Hematopoietic multipotent progenitor cell treated with erythropoietin and hydrocortisone succinate and interleukin-3 and kit ligand, for 6 days (in vitro differentiated cells): ENCODE data around the gene TMEM209.
"Not testable (repeated sequence)": the region's sequence is repeated elsewhere in the genome, so short reads cannot be mapped to it uniquely, and the experiment has no call there.

Source experiments
- DNase-seq: peaks from one replicate; pipeline ENCODE4 v3.0.0-alpha.2; 2015

TMEM209 gene

DNA sequence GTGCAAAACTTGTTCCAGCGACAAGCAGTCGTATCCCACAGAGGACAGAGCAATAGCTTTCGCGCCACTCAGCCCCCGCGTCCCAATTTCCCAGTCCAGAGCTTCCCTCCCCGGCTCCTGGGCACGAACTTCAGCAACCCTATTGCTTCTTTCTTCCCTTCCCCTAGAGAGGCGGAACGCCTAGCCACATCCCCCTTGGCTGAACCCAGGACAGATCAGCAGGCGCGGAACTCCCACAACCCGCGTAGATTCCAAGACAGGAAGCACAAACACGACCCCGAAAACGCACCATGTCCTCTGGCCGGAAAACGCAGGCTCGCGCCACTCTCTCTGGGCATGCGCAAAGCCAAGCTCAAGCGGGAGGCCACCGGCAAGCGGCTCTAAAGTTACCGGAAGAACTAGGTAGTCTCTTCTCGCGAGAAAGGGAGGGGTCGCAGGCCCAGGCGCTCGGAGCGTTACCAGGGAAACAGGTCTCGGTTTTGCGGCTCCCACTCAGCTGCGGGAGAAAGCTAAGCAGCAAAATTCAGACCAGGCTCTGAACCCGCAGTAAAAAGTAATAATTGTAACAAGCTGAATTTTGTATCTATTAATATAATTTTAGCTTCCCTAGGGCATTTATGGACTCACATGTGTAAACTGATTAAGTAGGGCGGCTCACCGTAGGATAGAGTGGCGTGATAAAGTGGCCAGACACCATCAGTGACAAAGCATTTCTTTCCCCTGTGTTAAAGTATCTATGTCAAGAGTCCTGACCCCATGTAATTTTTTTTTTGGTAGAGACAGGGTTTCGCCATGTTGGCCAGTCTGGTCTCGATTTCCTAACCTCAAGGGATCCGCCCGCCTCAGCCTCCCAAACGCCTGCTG is at the start of gene TMEM209:
Gene TMEM209 (minus strand): TSS at position 323 of the 864 bp plus-strand sequence. CDS start 31 bp downstream, at position 292.
- DNase-seq: peak; percentile 99

DNA sequence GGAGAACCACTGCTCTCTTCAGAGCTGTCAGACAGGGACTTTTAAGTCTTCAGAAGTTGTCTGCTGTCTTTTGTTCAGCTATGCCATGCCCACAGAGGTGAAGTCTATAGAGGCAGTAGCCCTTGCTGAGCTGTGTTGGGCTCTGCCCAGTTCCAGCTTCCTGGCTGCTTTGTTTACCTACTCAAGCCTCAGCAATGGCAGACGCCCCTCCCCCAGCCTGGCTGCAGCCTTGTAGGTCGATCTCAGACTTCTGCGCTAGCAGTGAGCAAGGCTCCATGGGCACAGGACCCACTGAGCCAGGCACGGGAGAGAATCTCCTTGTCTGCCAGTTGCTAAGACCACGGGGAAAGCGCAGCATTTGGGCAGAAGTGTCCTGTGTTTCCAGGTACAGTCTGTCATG is 49.3 kb upstream of the TMEM209 start:
- DNase-seq: no peak

DNA sequence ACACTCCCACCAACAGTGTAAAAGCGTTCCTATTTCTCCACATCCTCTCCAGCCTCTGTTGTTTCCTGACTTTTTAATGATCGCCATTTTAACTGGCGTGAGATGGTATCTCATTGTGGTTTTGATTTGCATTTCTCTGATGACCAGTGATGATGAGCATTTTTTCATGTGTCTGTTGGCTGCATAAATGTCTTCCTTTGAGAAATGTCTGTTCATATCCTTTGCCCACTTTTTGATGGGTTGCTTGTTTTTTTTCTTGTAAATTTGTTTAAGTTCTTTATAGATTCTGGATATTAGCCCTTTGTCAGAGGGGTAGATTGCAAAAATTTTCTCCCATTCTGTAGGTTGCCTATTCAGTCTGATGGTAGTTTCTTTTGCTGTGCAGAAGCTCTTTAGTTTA is 44.4 kb upstream of the TMEM209 start:
- DNase-seq: not testable (repeated sequence)

DNA sequence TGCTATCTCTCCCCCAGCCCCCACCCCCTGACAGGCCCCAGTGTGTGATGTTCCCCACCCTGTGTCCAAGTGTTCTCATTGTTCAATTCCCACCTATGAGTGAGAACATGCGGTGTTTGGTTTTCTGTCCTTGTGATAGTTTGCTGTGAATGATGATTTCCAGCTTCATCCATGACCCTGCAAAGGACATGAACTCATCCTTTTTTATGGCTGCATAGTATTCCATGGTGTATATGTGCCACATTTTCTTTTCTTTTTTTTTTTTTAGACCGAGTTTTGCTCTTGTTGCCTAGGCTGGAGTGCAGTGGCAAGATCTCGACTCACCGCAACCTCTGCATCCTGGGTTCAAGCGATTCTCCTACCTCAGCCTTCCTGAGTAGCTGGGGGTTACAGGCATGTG is 43.6 kb upstream of the TMEM209 start:
- not testable (repeated sequence) for DNase-seq

DNA sequence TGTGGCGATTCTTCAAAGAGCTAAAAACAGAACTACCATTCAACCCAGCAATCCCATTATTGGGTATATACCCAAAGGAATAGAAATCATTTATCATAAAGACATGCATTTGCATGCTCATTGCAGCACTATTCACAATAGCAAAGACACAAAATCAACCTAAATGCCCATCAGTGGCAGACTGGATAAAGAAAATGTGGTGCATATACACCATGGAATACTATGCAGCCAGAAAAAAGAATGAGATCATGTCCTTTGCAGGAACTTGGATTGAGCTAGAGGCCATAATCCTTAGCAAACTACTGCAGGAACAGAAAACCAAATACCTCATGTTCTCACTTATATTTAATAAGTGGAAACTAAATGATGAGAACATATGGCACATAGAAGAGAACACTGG is 41.3 kb upstream of the TMEM209 start:
- not testable (repeated sequence) for DNase-seq

DNA sequence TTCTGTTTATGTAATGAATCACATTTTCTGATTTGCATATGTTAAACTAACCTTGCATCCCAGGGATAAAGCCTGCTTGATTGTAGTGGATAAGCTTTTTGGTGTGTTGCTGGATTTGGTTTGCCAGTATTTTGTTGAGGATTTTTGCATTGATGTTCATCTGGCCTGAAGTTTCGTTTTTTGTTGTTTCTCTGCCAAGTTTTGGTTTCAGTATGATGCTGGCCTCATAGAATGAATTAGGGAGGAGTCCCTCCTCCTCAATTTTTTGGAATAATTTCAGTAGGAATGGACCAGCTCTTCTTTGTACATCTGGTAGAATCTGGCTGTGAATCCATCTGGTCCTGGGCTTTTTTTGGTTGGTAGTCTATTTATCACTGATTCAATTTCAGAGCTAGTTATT is 38.3 kb upstream of the TMEM209 start:
- DNase-seq: not testable (repeated sequence)

DNA sequence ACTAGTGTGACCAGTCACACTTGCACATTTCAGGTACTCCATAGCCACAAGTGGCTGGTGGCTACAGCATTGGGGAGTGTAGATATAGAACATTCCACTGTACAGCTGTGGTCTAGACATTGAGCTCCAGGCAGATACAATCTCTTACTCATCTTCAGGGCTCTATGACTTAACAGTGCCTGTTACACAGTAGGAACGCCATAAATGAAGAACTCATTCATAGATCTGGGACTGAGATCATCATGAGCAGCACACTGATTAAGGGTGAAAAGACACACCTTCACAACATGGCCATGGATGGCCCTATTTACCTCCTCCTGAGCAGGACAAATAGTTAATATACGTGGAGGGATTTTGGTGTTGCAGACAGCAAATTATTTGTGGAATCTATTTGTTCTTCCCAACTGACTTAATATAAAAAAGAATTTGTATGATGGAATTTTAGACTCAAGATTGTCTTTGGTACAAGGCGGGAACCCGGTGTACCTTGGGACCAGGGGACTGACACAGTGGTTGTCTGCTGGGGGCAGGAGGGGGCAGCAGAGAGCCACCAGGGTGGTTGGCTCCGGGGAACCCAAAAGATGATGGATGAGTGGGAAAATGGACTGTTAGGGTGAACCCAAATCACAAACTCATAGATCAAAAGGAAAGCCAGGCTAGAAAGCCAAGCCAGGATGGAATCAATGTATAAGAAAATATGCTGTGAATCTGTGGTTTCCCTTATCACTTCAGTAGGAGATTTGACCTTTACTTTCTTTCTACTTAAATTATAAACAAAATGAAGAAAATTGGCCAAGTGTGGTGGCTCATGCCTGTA is 37.2 kb upstream of the TMEM209 start:
- peak; percentile 71 for DNase-seq

DNA sequence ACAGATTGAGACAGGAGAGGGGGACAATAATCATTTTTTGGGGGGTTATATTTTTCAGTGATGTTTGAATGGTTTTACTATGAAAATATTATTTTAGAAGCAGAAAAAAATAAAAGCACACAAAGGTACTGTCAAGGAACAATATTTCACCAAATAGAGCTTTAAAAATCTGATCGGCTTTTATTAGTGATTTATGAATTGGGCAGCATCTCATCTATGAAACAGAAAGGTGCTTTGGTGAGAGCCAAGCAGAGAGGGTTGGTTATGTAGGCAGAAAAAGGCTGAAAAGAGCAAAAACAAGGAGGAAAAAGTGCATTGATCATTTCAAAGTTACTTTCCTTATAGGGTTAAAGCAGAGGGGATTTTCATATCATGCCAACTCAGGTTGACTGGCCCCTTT is 35.0 kb upstream of the TMEM209 start:
- no peak for DNase-seq

DNA sequence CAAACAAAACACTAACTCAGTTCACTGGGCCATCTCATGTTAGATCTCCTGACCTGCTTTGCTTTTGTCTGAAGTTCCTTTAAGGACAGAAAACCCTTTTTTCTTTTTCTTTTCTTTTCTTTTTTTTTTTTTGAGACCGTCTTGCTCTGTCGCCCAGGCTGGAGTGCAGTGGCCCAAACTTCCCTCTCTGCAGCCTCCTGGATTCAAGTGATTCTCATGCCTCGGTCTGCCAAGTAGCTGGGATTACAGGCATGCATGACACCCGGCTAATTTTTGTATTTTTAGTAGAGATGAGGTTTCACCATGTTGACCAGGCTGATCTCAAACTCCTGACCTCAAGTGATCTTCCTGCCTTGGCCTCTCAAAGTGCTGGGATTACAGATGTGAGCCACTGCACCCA is 31.2 kb upstream of the TMEM209 start:
- DNase-seq: not testable (repeated sequence)

DNA sequence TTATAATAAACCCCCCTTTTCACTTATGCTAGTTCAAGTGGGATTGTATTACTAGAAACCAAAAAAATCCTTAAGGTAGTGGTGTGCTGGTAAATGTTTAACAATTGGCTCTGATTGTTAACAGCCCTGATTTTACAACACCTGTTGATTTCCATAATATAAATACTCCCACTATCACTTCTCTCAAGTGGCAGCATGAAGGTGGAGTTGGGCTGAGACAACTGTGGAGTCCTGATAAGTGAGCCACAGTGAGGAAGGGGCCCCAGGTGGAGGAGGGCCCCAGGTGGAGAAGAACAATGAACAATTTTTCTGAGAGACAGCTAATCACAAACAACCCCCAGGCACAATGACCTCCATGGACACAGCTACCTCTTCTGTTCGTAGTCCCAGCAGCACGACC is 28.9 kb upstream of the TMEM209 start:
- no peak for DNase-seq

DNA sequence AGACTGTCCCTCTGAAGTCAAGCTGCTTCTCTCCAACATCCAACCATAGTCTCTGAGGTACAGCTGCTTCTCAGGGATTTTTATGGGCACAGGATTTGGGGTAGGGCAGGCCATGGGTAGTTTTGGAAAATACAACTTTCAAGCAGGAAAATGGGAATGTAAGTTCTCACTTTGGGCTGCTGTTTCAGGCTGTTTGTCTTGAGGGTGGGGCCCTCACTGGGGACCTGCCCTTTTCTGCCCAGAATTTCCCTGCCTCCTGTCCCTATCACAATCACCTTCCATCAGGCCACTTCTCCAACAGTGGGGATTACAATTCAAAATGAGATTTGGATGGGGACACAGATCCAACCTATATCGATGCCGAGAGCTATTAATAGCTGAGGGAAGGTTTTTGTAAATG is 27.0 kb upstream of the TMEM209 start:
- DNase-seq: no peak

DNA sequence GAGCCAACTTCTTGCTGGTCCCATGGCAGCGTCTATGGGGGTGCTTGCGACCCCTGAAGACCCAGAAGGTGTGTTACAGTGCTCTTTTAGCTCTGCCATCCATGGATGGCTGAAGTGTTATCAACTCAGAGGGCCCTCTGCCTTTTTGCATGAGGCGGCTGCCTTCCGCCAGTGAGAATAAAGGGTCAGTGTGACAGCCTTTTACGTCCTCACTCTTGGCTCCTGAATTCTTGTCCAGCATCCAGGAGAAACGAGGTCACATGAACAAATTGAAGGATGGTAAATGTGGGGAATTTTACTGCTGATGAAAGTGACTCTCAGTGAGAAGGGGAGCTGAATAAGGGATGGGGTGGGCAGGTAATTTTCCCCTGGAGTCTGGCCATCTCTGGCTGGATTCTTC is 26.6 kb upstream of the TMEM209 start:
- DNase-seq: no peak

DNA sequence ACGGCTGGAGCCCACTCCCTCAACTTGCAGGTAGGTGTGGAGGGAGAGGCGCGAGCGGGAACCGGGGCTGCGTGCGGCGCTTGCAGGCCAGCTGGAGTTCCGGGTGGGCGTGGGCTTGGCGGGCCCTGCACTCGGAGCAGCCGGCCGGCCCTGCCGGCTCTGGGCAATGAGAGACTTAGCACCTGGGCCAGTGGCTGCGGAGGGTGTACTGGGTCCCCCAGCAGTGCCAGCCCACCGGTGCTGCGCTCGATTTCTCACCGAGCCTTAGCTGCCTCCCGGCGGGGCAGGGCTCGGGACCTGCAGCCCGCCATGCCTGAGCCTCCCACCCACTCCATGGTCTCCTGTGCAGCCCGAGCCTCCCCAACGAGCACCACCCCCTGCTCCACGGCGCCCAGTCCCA is 24.8 kb upstream of the TMEM209 start:
- DNase-seq: not testable (repeated sequence)

DNA sequence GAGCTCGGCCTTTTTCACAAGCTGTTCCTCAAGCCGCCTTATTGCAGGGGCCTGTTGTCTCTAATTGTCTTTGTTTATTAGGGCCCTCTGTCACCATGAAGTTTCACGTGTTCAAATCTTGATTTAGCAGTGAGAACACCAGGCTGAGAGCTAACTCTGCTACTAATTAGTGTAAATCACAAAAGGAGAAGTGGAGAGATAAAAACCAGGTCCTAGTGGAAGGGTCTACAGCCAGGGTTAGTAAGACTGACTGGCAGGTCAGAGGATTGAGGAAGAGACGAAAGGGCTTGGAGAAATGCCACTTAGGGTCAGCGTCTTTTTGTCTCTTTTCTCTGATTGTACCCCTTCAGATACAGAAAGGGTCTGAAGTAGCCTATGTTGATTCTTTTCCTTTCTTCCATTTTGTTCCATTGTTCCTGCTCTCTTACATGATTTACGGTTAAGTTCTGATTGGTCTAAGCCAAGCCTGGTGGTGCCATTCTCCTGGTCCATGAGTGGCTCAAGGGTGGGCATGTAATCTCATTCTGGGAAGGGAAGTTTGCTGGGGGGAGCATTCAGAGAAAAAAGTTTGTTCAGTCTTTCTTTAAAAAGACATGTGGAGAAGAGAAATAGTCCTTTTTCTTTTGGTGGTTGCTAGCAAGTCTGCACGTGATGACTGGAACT is 23.8 kb upstream of the TMEM209 start:
- DNase-seq: no peak

DNA sequence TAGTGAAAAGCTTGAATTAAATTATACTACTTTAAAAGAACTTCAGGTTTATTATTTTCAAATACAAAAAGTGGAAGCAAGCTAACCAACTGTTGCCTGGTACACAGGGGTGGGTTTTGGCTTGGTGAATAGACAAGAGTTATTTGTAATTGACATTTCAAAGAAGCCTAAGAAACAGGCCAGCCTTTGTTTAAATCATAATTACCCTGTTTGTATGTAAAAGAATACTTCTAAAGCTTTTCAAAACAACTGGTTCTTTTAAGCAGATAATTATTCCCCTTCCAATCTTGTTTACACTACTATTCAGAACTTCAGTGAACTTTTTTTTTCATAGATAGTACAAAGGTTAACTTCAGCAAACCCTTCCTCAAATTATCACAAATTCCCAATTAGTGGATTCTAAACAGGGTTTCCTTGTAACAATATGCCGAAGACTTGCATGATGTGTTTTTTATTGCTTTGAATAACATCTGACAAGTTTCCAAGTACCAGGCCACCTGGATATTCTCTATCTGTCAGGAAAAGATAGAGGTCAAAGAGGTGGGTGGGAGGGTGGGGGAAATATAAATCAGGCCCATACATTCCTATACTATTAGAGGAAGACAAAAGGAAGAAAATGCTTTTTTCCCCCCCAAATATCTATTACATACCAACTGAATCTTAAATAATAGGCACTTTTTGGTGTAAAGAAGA is 22.8 kb upstream of the TMEM209 start:
- DNase-seq: no peak

DNA sequence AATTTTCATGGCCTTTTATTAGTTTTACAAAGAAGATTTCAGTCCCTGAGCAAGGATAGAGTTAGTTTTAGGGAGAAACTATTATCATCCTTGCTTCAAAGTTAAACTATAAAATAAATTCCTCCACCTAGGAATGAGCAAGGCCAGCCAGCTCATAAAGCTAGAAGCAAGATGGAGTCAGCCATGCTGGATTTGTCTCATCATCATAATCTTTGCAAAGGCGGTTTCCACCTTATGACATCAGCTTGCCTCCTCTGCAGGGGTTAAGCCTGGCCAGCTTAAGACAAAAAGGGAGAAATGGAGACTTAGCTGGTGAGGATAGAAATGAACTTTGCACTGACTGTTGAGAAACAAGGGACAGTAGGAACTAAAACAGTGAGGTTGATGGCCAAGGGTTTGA is 21.1 kb upstream of the TMEM209 start:
- DNase-seq: no peak

DNA sequence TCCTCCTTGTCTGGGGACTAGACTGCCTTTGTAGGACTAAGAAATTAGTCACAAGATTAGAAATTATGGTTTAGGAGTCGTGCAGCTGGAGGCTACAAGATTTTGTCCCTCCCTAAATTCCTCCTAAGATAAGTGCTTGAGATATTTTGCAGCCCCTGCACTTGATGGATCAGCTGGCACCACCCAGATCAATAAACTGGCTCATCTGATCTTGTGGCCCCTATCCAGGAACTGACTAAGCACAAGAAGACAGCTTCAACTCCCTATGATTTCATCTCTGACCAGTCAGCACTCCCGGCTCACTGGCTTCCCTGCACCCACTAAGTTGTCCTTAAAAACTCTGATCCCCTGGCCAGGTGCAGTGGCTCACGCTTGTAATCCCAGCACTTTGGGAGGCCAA is 19.7 kb upstream of the TMEM209 start:
- not testable (repeated sequence) for DNase-seq

DNA sequence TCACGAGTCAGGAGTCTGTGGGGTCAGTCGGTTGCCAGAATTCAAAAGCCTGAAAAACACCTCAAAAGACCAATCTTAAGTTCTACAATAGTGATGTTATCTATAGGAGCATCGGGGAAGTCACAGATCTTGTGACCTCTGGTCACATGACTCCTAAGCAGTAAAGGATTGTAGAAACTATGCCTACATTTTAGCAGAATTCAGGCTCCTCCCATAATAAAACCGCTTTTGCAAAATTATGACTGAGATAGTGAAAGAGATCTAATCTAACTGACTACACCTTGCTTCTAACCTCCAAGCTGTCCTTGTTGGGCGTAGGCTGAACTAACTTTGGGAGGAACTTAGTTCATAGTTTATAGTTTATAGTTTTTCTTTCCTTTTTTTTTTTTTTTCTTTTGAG is 19.0 kb upstream of the TMEM209 start:
- no peak for DNase-seq

DNA sequence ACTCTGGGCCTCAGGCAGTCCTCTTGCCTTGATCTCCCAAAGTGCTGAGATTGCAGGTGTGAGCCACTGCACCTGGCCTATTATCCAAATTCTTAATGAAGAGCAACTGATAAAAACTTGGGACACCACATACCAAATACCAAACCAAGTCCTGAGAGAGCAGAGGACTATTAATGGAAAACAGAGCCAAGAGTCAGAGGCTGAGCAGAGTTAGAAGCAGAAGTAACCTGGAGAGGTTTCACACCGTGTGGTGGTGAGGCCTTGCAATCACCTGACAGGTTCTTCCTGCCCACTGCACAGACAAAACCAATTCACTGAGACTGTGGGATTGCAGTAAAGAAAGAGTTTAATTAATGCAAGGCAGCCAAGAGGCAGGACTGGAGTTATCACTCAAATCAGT is 18.4 kb upstream of the TMEM209 start:
- no peak for DNase-seq

DNA sequence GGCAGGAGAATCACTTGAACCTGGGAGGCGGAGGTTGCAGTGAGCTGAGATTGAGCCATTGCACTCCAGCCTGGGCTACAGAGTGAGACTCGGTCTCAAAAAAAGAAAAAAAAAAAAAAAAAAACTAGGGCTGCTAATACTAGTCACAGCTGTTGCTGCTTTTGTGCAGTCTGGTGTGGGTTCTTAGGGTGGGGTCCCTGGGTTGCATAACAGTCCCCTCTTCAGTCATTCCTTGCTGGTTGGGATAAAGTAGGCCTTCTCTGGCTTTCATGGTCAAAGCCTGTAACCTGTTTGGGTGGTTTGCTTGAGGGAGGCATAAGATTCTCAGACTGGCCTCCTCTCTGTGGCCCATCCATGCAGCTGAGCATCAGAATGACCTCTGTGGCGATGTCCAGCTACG is 16.5 kb upstream of the TMEM209 start:
- no peak for DNase-seq

DNA sequence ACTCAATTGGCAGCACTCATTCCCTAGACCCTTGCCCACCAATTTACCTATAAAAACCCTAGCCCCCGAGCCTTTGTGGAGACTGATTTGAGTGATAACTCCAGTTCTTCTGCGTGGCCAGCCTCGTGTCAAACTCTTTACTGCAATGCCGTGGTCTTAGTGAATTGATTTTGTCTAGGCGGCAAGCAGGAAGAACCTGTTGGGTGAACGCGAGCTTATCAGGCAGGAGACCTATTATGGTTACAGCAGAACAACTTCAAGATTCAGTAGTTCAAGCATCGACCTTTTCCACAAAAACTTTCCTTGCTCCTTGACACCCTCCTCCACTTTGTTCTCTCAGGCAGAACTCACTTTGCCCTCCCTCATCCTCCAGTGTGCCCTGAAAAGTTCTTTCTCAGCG is 14.7 kb upstream of the TMEM209 start:
- no peak for DNase-seq

DNA sequence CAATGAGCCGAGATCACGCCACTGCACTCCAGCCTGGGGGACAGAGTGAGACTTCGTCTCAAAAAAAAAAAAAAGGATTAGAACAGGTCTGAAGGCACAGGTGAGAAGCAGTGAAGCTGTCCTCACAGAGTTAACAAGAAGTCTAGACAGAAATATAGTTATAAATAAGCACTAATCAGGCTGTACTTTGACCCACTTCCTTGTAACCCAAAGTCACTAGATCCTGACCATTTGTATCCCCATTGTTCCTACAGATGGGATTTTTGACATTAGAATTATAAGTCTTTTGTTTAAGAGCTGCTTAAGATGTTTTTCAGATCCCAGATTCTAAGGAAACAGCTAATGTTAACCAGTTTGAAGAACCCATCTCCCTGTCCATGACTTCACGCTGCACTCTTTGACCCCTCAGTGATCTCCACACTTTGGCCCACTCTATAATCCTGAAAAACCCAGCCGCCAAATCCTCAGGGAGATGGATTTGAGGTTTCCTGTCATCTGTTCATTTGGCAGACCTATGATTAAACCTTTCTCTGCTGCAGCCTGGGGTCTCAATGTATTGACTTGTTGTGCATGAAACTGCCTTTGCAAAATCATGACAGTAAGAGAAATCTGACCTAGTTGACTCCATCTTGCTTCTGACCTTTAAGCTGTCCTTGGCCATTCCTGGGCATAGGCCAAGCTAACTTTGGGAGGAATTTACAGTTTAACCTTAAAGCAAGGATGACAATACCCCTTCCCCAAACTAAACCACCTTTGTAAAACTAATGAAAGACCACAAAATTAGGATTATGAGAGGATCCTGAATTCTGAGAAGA is 13.8 kb upstream of the TMEM209 start:
- DNase-seq: no peak
